Measurements from ENCODE around the gene REEP2. TPM values are rescaled to one million over a fixed set of nuclear protein-coding genes. Genes with fewer than 3 reads are reported as not detected.
"Not testable (repeated sequence)": the region's sequence is repeated elsewhere in the genome, so short reads cannot be mapped to it uniquely, and the experiment has no call there.

Gene REEP2
- 1.1 and 6.1 TPM in 2 replicates for total RNA-seq (ENCODE audit: low replicate concordance)

- TF ChIP-seq, protein P1, sequence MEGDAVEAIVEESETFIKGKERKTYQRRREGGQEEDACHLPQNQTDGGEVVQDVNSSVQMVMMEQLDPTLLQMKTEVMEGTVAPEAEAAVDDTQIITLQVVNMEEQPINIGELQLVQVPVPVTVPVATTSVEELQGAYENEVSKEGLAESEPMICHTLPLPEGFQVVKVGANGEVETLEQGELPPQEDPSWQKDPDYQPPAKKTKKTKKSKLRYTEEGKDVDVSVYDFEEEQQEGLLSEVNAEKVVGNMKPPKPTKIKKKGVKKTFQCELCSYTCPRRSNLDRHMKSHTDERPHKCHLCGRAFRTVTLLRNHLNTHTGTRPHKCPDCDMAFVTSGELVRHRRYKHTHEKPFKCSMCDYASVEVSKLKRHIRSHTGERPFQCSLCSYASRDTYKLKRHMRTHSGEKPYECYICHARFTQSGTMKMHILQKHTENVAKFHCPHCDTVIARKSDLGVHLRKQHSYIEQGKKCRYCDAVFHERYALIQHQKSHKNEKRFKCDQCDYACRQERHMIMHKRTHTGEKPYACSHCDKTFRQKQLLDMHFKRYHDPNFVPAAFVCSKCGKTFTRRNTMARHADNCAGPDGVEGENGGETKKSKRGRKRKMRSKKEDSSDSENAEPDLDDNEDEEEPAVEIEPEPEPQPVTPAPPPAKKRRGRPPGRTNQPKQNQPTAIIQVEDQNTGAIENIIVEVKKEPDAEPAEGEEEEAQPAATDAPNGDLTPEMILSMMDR (IDR thresholded peaks at IDR 0.05; ENCODE audit: insufficient read depth, low read length), result no peak
- peak; percentile 30 for DNase-seq (ENCODE audit: low read depth)
- peak within 1 kb of the TSS; percentile 52 for H3K4me3 ChIP-seq (ENCODE audit: low read depth, low read length)
Measured at GRCh38 chr5:138438724-138439476, at the start of gene REEP2. Gene REEP2 (plus strand): TSS chr5:138439057. CDS start chr5:138439209, 152 bp downstream.

- H3K4me3 ChIP-seq (ENCODE audit: low read depth, low read length), result no peak overlapping the region
- TF ChIP-seq, protein P1 (IDR thresholded peaks at IDR 0.05; ENCODE audit: insufficient read depth, low read length), result no peak
- peak; percentile 6 for DNase-seq (ENCODE audit: low read depth)
Measured at GRCh38 chr5:138389332-138389731, 49.5 kb upstream of the REEP2 start.

GRCh38 chr5:138389911-138390310 lies 48.9 kb upstream of the REEP2 start:
- not testable (repeated sequence) for DNase-seq (ENCODE audit: low read depth); H3K4me3 ChIP-seq (ENCODE audit: low read depth, low read length)

GRCh38 chr5:138391859-138392386 lies 46.9 kb upstream of the REEP2 start:
- H3K4me3 ChIP-seq (ENCODE audit: low read depth, low read length), result no peak overlapping the region
- DNase-seq (ENCODE audit: low read depth), result no peak
- TF ChIP-seq, protein P1 (IDR thresholded peaks at IDR 0.05; ENCODE audit: insufficient read depth, low read length), result no peak

DNA sequence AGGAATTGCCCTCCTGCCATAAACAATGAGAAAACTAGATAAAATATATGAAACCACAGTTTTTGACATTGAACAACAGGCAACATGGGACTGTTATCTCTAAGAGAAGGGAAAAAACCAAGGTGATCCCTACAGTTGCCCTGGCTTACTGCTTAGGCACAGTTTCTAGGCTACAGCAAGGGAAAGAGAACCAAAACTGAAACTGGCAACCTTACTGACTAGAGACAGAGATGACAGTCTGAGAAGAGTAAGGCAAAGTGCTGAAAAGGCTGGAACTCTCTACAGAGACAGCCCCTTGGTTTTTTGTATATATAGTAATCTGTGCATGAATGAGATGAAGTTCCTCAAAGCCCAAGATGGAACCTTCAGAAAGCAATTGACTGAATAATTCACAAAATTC lies 36.2 kb upstream of the REEP2 start:
- DNase-seq (ENCODE audit: low read depth), result no peak
- TF ChIP-seq, protein P1 (IDR thresholded peaks at IDR 0.05; ENCODE audit: insufficient read depth, low read length), result no peak
- H3K4me3 ChIP-seq (ENCODE audit: low read depth, low read length), result no peak overlapping the region

DNA sequence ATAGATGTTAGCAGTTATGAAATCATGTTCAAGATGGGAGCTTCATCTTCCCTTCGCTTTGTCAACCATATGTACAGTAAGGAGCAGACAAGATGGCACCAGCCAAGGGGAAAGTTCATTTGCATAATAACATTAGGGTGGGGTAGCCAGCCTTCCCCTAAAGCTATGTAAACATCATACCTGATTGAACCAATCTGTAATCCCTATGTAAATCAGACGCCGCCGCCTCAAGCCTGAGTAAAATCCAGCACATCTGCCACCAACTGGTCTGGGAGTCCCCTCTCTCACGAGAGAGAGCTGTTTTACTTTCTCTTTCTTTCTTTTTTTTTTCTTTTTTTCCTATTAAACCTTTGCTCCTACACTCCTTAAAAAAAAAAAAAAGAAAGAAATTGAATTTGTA lies 30.8 kb upstream of the REEP2 start:
- H3K4me3 ChIP-seq (ENCODE audit: low read depth, low read length), result no peak overlapping the region
- DNase-seq (ENCODE audit: low read depth), result no peak
- TF ChIP-seq, protein P1 (IDR thresholded peaks at IDR 0.05; ENCODE audit: insufficient read depth, low read length), result no peak

GRCh38 chr5:138410996-138411640 lies 27.7 kb upstream of the REEP2 start:
- TF ChIP-seq, protein P1 (IDR thresholded peaks at IDR 0.05; ENCODE audit: insufficient read depth, low read length), result peak; percentile 56
- peak; percentile 45 for DNase-seq (ENCODE audit: low read depth)
- H3K4me3 ChIP-seq (ENCODE audit: low read depth, low read length), result not testable (repeated sequence)

All from fibroblast of the aortic adventitia (primary cell).